K562 (cell line): Measurements from ENCODE around the gene C16orf92. TPM values are rescaled to one million over a fixed set of nuclear protein-coding genes. Genes with fewer than 3 reads are reported as not detected.

Experiments
- ATAC-seq: fragments of 200-7000 bp; cut with Tn5 transposase; 3 replicates; pipeline ENCODE4 v1.9.1; 2020; ENCODE audit warnings: moderate library complexity
- BruUV-seq: library from RNA; stranded (reverse); fragments of 400-500 nt; replicated peaks from 2 replicates; lab custom pipeline; 2021; lab: Mats Ljungman, UMichigan
- CTCF ChIA-PET: fragments of 300-600 bp; formaldehyde crosslinking; extraction: SDS; loops from one replicate; lab custom pipeline; 2021; ENCODE audit warnings: low intra/inter-chr PET ratio; lab: Yijun Ruan, JAX
- POLR2A ChIA-PET: fragments of 300-600, 350-650 bp; sonication (Branson Sonifier 250); formaldehyde crosslinking; extraction: SDS; loops from one replicate; lab custom pipeline; 2021; ENCODE audit warnings: antibody characterized with exemption, inconsistent platforms; lab: Yijun Ruan, JAX
- DNase-seq, 4 experiments: peaks; one replicate each; pipeline versions ENCODE4 v3.0.0 to v3.0.0-alpha.2; 2011 to 2018; ENCODE audit warnings: low spot score in 3 of 4, mixed read lengths in 3 of 4; ENCODE audit errors: extremely low read depth in 1 of 4
- FAIRE-seq: peaks from 2 replicates; lab custom pipeline; 2011; peaks lifted over from hg19 to GRCh38; lab: Jason Lieb, UNC
- H2AFZ ChIP-seq: 2 replicates; pipeline ENCODE4 v1.6.0; 2011; ENCODE audit warnings: low read depth, low read length, control low read depth, inconsistent platforms
- H3K27ac ChIP-seq: fragments of 200-600 bp; 3 replicates; pipeline ENCODE4 v1.8.0; 2011; ENCODE audit warnings: low read depth, mild to moderate bottlenecking, control low read depth, inconsistent platforms, low read length, moderate library complexity, mixed read lengths; ENCODE audit errors: extremely low read depth
- H3K27me3 ChIP-seq, 2 experiments: fragments of 300-600 bp in 1 of 2; 2 replicates in 1 of 2; 3 replicates in 1 of 2; pipeline versions ENCODE4 v1.6.0 to v1.8.0; 2011; ENCODE audit warnings: inconsistent platforms in 2 of 2, low read length in 2 of 2, mild to moderate bottlenecking in 1 of 2, mixed read lengths in 1 of 2, moderate library complexity in 1 of 2; ENCODE audit not compliant: control insufficient read depth in 2 of 2, insufficient read depth in 2 of 2
- H3K36me3 ChIP-seq: fragments of 300-600 bp; 3 replicates; pipeline ENCODE4 v1.8.0; 2011; ENCODE audit warnings: mild to moderate bottlenecking, low read length, inconsistent platforms; ENCODE audit not compliant: control insufficient read depth, insufficient read depth
- H3K4me1 ChIP-seq, 2 experiments: fragments of 200-600 bp in 1 of 2; replicated peaks in 1 of 2; 2 replicates in 1 of 2; 3 replicates in 1 of 2; pipeline versions ENCODE4 v1.5.1 to v1.8.0; 2011; ENCODE audit warnings: inconsistent platforms in 2 of 2, low read length in 2 of 2, mild to moderate bottlenecking in 1 of 2, mixed read lengths in 1 of 2, moderate library complexity in 1 of 2; ENCODE audit not compliant: control insufficient read depth in 2 of 2, insufficient read depth in 2 of 2
- H3K4me2 ChIP-seq: 2 replicates; pipeline ENCODE4 v1.6.1; 2011; ENCODE audit warnings: low read length, control low read depth, inconsistent platforms, mixed read lengths; ENCODE audit not compliant: insufficient read depth
- H3K4me3 ChIP-seq: fragments of 200-600 bp; sonication (generic), shearing (Covaris generic); 2 replicates; pipeline ENCODE4 v1.5.1; 2016; ENCODE audit warnings: control low read depth, inconsistent platforms
- H3K79me2 ChIP-seq: fragments of 200-600 bp; 3 replicates; pipeline ENCODE4 v1.8.0; 2011; ENCODE audit warnings: low read length, inconsistent platforms; ENCODE audit not compliant: control insufficient read depth, insufficient read depth
- H3K9ac ChIP-seq, 2 experiments: 2 replicates each; pipeline versions ENCODE4 v1.6.0 to v1.6.1; 2011; ENCODE audit warnings: low read depth in 2 of 2, low read length in 2 of 2, control low read depth in 1 of 2, inconsistent platforms in 1 of 2, mild to moderate bottlenecking in 1 of 2, mixed read lengths in 1 of 2; ENCODE audit not compliant: insufficient read depth in 1 of 2
- H3K9me1 ChIP-seq: one replicate; pipeline ENCODE4 v1.6.0; 2011; ENCODE audit warnings: inconsistent platforms, mild to moderate bottlenecking, low read length, moderate library complexity; ENCODE audit not compliant: control insufficient read depth, insufficient read depth
- H3K9me3 ChIP-seq: replicated peaks from 2 replicates; pipeline ENCODE4 v1.5.1; 2011; ENCODE audit warnings: low read depth, low read length, inconsistent platforms; ENCODE audit not compliant: control insufficient read depth, insufficient read depth
- H4K20me1 ChIP-seq: replicated peaks from 2 replicates; pipeline ENCODE4 v1.6.1; 2011; ENCODE audit warnings: low read length, inconsistent platforms, mixed read lengths; ENCODE audit not compliant: control insufficient read depth, insufficient read depth
- CREM ChIP-seq: IDR thresholded peaks from 2 replicates; pipeline ENCODE4 v1.6.1; 2014; ENCODE audit warnings: antibody characterized with exemption, low read depth
- HDAC8 ChIP-seq: fragments of 450-650 bp; IDR thresholded peaks from 2 replicates; pipeline ENCODE4 v1.6.1; 2016; ENCODE audit warnings: mild to moderate bottlenecking, missing genetic modification characterization, moderate library complexity, missing compliant biosample characterization
- SRF ChIP-seq, 2 experiments: fragments of 250-450, 450-650 bp in 1 of 2; sonication (Bioruptor Pico) in 1 of 2; sonication (generic) in 1 of 2; formaldehyde crosslinking; IDR thresholded peaks; 2 replicates each; pipeline versions ENCODE4 v1.5.0 to v1.5.1; 2020 to 2022; ENCODE audit warnings: mild to moderate bottlenecking in 1 of 2, missing genetic modification reagents in 1 of 2
- WGBS: fragments of 100-300 bp; shearing (Covaris generic); methylation state at CpG from one replicate; pipeline ENCODE4 v1.1.6; 2016; ENCODE audit warnings: low coverage, mixed read lengths; ENCODE audit not compliant: insufficient coverage; ENCODE audit errors: missing lambda C conversion rate; 5-methylcytosine and 5-hydroxymethylcytosine counted together
- in situ Hi-C: fragments of 300-500 bp; cut with MboI; formaldehyde crosslinking; loops from 4 replicates; pipeline ENCODE4 v1.15.0; 2018; ENCODE audit warnings: inconsistent platforms, mixed read lengths
- intact Hi-C: fragments of 100-400 bp; cut with micrococcal nuclease; formaldehyde crosslinking; loops from 2 replicates; pipeline ENCODE4 v1.14.2; 2022
- polyA plus RNA-seq, 8 experiments: library from polyadenylated mRNA; depleted of rRNA in 4 of 8; stranded (reverse) in 5 of 8; unstranded in 3 of 8; fragments of >200 nt; fragmentation: Nextera tagmentation in 2 of 8; fragmentation: Illumina TruSeq in 1 of 8; extraction: Ambion mirVana in 2 of 8; extraction: Trizol in 1 of 8; gene quantifications; 2 replicates each; pipeline versions ENCODE4 v1.2.1 to v1.2.3, GENCODE V29; 2011 to 2014; ENCODE audit warnings: inconsistent platforms in 1 of 8, missing spikeins in 1 of 8
- total RNA-seq, 7 experiments: library from RNA; depleted of rRNA in 6 of 7; stranded (reverse); fragments of >200 nt in 6 of 7; fragmentation: Illumina TruSeq in 2 of 7; extraction: Trizol in 2 of 7; gene quantifications; 2 replicates each; pipeline versions ENCODE4 v1.2.1 to v1.2.3, GENCODE V29; 2011 to 2021; ENCODE audit warnings: low replicate concordance in 1 of 7
- TF ChIP-seq, protein P1 (sequence below): sonication (generic); formaldehyde crosslinking; IDR thresholded peaks from 2 replicates; pipeline ENCODE4 v1.8.0; 2022; ENCODE audit warnings: mild to moderate bottlenecking, missing genetic modification reagents
- TF ChIP-seq, protein P2 (sequence below), 2 experiments: fragments of 450-650 bp in 1 of 2; sonication (generic) in 1 of 2; formaldehyde crosslinking in 1 of 2; IDR thresholded peaks; 2 replicates each; pipeline versions ENCODE4 v1.7.1 to v1.9.0; 2016 to 2022; ENCODE audit warnings: inconsistent platforms in 1 of 2, mild to moderate bottlenecking in 1 of 2, missing genetic modification reagents in 1 of 2
- TF ChIP-seq, protein P3 (sequence below): sonication (generic); formaldehyde crosslinking; IDR thresholded peaks from 2 replicates; pipeline ENCODE4 v1.8.0; 2022; ENCODE audit warnings: missing genetic modification reagents, mild to moderate bottlenecking, moderate library complexity, borderline replicate concordance

The C16orf92 gene
- total and polyA plus RNA-seq, 9 of the 15 experiments (the other 6 are each of a cell fraction or from before 2014, with no cell fraction given): not detected

DNA sequence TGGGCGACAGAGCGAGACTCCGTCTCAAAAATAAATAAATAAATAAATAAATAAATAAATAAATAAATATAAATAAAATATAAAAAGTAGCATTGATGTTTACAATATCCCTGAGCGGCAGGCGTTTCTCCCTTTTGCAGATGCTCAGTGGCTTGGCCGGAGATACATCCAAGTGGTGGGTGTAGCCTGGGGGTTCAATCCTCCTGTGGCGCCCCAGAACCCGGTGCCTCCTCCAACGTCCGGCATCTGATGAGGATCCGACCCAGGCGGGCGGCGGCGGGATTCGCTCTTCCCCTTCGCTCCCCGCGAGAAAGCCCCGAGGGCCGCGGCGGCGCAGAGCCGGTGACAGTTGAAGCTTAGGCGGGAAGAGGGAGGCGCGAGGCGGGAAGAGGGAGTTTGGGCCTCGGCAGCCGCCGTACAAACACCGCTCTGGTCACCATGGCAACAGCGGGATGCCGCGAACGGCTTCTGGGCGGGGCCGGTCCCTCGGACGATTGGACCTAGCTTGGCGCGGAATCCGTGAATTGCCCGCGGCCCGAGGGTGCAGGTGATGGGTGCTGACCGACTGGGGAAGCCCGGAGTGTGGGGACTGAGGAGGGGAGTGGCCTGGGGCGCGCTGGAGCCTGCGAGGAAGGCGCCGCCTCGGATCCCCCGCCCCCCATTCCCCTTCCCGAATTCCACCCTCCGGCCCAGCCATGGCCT is 29.8 kb downstream of the C16orf92 start:
- intact Hi-C loops: no loop called here
- POLR2A ChIA-PET: interaction anchor here (0.6 to 1.5 kb wide), 10 partner anchors 12 to 255 kb away, joined by 3 to 13 read pairs (median 3); partner anchors contain the start of genes ALDOA, CORO1A and PPP4C
- Histone ChIP-seq H3K9me3 (no peaks in the 10 kb centered on the region), H3K27ac (peak overlapping the region; percentile 87), H3K36me3 (0 out of 3 replicates have a peak, but pooled peaks cover 5% of the 10 kb centered on the region), H3K4me2 (peak overlapping the region; percentile 83), H3K9me1 (no peaks in the 10 kb centered on the region), H4K20me1 (peaks cover 4% of the 10 kb centered on the region; the same call in 1 of the 2 replicates), H3K27me3 (no peaks in the 10 kb centered on the region), H2AFZ (peak overlapping the region; percentile 95), H3K4me1 (peaks cover 19 to 32% of the 10 kb centered on the region in 2 experiments), H3K9ac (peak overlapping the region; percentile 60 to 87), H3K79me2 (peaks cover 14% of the 10 kb centered on the region; the same call in 2 of the 3 replicates), H3K4me3 (peak overlapping the region; percentile 56)
- FAIRE-seq (peak; percentile 90), DNase-seq (peak; percentile 95 to 97 (median 96)), ATAC-seq (peak; percentile 84)
- in situ Hi-C loops: no loop called here
- CTCF ChIA-PET: no interaction called here
- 6% methylated on average over 36 of the region's 58 CpGs for WGBS
- no TSS peak for BruUV-seq
- TF ChIP-seq CREM: peak; percentile 85
- TF ChIP-seq HDAC8 (tag): no peak
- TF ChIP-seq, protein P1, sequence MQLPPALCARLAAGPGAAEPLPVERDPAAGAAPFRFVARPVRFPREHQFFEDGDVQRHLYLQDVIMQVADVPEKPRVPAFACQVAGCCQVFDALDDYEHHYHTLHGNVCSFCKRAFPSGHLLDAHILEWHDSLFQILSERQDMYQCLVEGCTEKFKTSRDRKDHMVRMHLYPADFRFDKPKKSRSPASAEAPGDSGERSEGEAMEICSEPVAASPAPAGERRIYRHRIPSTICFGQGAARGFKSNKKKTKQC (CRISPR knock-in tag): peak; percentile 98
- TF ChIP-seq, protein P2, sequence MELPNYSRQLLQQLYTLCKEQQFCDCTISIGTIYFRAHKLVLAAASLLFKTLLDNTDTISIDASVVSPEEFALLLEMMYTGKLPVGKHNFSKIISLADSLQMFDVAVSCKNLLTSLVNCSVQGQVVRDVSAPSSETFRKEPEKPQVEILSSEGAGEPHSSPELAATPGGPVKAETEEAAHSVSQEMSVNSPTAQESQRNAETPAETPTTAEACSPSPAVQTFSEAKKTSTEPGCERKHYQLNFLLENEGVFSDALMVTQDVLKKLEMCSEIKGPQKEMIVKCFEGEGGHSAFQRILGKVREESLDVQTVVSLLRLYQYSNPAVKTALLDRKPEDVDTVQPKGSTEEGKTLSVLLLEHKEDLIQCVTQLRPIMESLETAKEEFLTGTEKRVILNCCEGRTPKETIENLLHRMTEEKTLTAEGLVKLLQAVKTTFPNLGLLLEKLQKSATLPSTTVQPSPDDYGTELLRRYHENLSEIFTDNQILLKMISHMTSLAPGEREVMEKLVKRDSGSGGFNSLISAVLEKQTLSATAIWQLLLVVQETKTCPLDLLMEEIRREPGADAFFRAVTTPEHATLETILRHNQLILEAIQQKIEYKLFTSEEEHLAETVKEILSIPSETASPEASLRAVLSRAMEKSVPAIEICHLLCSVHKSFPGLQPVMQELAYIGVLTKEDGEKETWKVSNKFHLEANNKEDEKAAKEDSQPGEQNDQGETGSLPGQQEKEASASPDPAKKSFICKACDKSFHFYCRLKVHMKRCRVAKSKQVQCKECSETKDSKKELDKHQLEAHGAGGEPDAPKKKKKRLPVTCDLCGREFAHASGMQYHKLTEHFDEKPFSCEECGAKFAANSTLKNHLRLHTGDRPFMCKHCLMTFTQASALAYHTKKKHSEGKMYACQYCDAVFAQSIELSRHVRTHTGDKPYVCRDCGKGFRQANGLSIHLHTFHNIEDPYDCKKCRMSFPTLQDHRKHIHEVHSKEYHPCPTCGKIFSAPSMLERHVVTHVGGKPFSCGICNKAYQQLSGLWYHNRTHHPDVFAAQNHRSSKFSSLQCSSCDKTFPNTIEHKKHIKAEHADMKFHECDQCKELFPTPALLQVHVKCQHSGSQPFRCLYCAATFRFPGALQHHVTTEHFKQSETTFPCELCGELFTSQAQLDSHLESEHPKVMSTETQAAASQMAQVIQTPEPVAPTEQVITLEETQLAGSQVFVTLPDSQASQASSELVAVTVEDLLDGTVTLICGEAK (IDR thresholded peaks at IDR 0.05): peak; percentile 58; the same call in 1 of the 2 replicates
- TF ChIP-seq, protein P2 (CRISPR knock-in tag; IDR thresholded peaks at IDR 0.05): no peak
- TF ChIP-seq, protein P3, sequence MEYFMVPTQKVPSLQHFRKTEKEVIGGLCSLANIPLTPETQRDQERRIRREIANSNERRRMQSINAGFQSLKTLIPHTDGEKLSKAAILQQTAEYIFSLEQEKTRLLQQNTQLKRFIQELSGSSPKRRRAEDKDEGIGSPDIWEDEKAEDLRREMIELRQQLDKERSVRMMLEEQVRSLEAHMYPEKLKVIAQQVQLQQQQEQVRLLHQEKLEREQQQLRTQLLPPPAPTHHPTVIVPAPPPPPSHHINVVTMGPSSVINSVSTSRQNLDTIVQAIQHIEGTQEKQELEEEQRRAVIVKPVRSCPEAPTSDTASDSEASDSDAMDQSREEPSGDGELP (CRISPR knock-in tag): peak; percentile 92
- TF ChIP-seq SRF (CRISPR knock-in tag; IDR thresholded peaks at IDR 0.05): peak in 1 of 2 experiments; percentile 75; a peak in 2 of 4 replicates
